GM12878 (cell line): ENCODE measurements around the gene PTPRN2. TPM values are rescaled to one million over a fixed set of nuclear protein-coding genes. Genes with fewer than 3 reads are reported as not detected.

Experiments used
- ATAC-seq: fragments of 200-7000 bp; cut with Tn5 transposase; 3 replicates; pipeline ENCODE4 v1.9.1; 2020; ENCODE audit warnings: mild to moderate bottlenecking, moderate library complexity
- BruUV-seq: library from RNA; stranded (reverse); fragments of 400-500 nt; replicated peaks from 2 replicates; lab custom pipeline; 2021; lab: Mats Ljungman, UMichigan
- CTCF ChIA-PET: fragments of 300-600 bp; sonication (Branson Sonifier 250); formaldehyde crosslinking; extraction: SDS; loops from one replicate; lab custom pipeline; 2021; ENCODE audit warnings: inconsistent platforms; lab: Yijun Ruan, JAX
- POLR2A ChIA-PET: fragments of 350-600 bp; formaldehyde crosslinking; extraction: SDS; loops from one replicate; lab custom pipeline; 2021; ENCODE audit warnings: inconsistent platforms; lab: Charles Lee
- RAD21 ChIA-PET: fragments of 300-600 bp; sonication (Branson Sonifier 250); formaldehyde crosslinking; loops from one replicate; lab custom pipeline; 2023; ENCODE audit warnings: antibody characterized with exemption; ENCODE audit not compliant: unreplicated experiment; lab: Charles Lee
- SMC1A ChIA-PET: fragments of 300-600 bp; sonication (Branson Sonifier 250); formaldehyde crosslinking; loops from one replicate; lab custom pipeline; 2023; ENCODE audit not compliant: unreplicated experiment, uncharacterized antibody; lab: Charles Lee
- DNase-seq: peaks from one replicate; pipeline ENCODE4 v3.0.0-alpha.2; 2011; ENCODE audit warnings: low read depth, low spot score
- FAIRE-seq: peaks from 3 replicates; lab custom pipeline; 2011; peaks lifted over from hg19 to GRCh38; lab: Jason Lieb, UNC
- H2AFZ ChIP-seq: 2 replicates; pipeline ENCODE4 v1.6.0; 2011; ENCODE audit warnings: low read depth, low read length, control low read depth; ENCODE audit not compliant: control insufficient read depth
- H3K27ac ChIP-seq: 2 replicates; pipeline ENCODE4 v1.5.1; 2011; ENCODE audit warnings: control low read depth; ENCODE audit not compliant: control insufficient read depth, insufficient read depth
- H3K27me3 ChIP-seq, 2 experiments: replicated peaks in 1 of 2; 2 replicates each; pipeline versions ENCODE4 v1.6.0 to v1.6.1; 2011; ENCODE audit warnings: low read length in 1 of 2; ENCODE audit not compliant: control insufficient read depth in 2 of 2, insufficient read depth in 2 of 2
- H3K36me3 ChIP-seq, 2 experiments: 2 replicates each; pipeline ENCODE4 v1.5.1; 2011; ENCODE audit warnings: low read length in 1 of 2; ENCODE audit not compliant: control insufficient read depth in 2 of 2, insufficient read depth in 2 of 2
- H3K4me1 ChIP-seq: 2 replicates; pipeline ENCODE4 v1.6.1; 2011; ENCODE audit warnings: mild to moderate bottlenecking, low read length, moderate library complexity, mixed read lengths; ENCODE audit not compliant: control insufficient read depth, insufficient read depth
- H3K4me2 ChIP-seq: 2 replicates; pipeline ENCODE4 v1.6.0; 2011; ENCODE audit warnings: control low read depth; ENCODE audit not compliant: control insufficient read depth, insufficient read depth
- H3K4me3 ChIP-seq: fragments of 200-600 bp; sonication (generic); 2 replicates; pipeline ENCODE4 v1.5.1; 2016
- H3K79me2 ChIP-seq: 2 replicates; pipeline ENCODE4 v1.6.0; 2011; ENCODE audit warnings: low read length; ENCODE audit not compliant: control insufficient read depth, insufficient read depth
- H3K9ac ChIP-seq: 2 replicates; pipeline ENCODE4 v1.8.0; 2011; ENCODE audit warnings: low read length, control low read depth, mixed read lengths; ENCODE audit not compliant: control insufficient read depth, insufficient read depth
- H3K9me3 ChIP-seq: replicated peaks from 3 replicates; pipeline ENCODE4 v1.5.1; 2011; ENCODE audit warnings: mild to moderate bottlenecking, low read length; ENCODE audit not compliant: control insufficient read depth, insufficient read depth
- H4K20me1 ChIP-seq: 2 replicates; pipeline ENCODE4 v1.6.0; 2011; ENCODE audit not compliant: control insufficient read depth, insufficient read depth
- FOXM1 ChIP-seq: IDR thresholded peaks from 2 replicates; pipeline ENCODE4 v1.6.1; 2012; ENCODE audit warnings: low read depth, mild to moderate bottlenecking, inconsistent platforms, low read length, moderate library complexity
- JUND ChIP-seq: IDR thresholded peaks from 2 replicates; pipeline ENCODE4 v1.6.1; 2012; ENCODE audit warnings: low read depth, mild to moderate bottlenecking, low read length, improper control_type of control experiment, moderate library complexity
- MEF2B ChIP-seq: fragments of 450-650 bp; IDR thresholded peaks from 2 replicates; pipeline ENCODE4 v1.6.1; 2018; ENCODE audit warnings: mild to moderate bottlenecking, moderate library complexity; ENCODE audit not compliant: partially characterized antibody, poor library complexity, severe bottlenecking
- MTA2 ChIP-seq: fragments of 450-650 bp; IDR thresholded peaks from 2 replicates; pipeline ENCODE4 v1.6.1; 2016; ENCODE audit warnings: low read depth, mild to moderate bottlenecking, moderate library complexity
- NFXL1 ChIP-seq: fragments of 450-650 bp; IDR thresholded peaks from 2 replicates; pipeline ENCODE4 v1.6.1; 2017; ENCODE audit warnings: antibody characterized with exemption, mild to moderate bottlenecking, borderline replicate concordance
- SMAD5 ChIP-seq: IDR thresholded peaks from 2 replicates; pipeline ENCODE4 v1.6.1; 2016; ENCODE audit warnings: antibody characterized with exemption, low read depth
- STAT1 ChIP-seq: fragments of 450-650 bp; conservative IDR thresholded peaks from 2 replicates; pipeline ENCODE4 v1.6.1; 2014; ENCODE audit warnings: antibody characterized with exemption, mild to moderate bottlenecking
- TBL1XR1 ChIP-seq: IDR thresholded peaks from 2 replicates; pipeline ENCODE4 v1.6.1; 2012; ENCODE audit warnings: low read depth, low read length, improper control_type of control experiment
- WGBS: methylation state at CpG from one replicate; pipeline ENCODE4 v1.1.6; 2016; ENCODE audit warnings: low lambda C conversion rate; ENCODE audit not compliant: insufficient replicate concordance, insufficient coverage; ENCODE audit errors: missing lambda C conversion rate; 5-methylcytosine and 5-hydroxymethylcytosine counted together
- in situ Hi-C: fragments of 300-500 bp; cut with MboI; formaldehyde crosslinking; loops from 9 replicates; pipeline ENCODE4 v1.14.3; 2018; ENCODE audit warnings: mixed read lengths
- intact Hi-C: fragments of 100-400 bp; cut with micrococcal nuclease; formaldehyde crosslinking; loops from one replicate; pipeline ENCODE4 v1.14.2; 2022; ENCODE audit not compliant: unreplicated experiment
- polyA plus RNA-seq, 11 experiments: library from polyadenylated mRNA; depleted of rRNA in 4 of 11; unstranded in 6 of 11; stranded (reverse) in 5 of 11; fragments of >200 nt; fragmentation: Nextera tagmentation in 4 of 11; fragmentation: Illumina TruSeq in 1 of 11; extraction: Ambion mirVana in 4 of 11; extraction: Trizol in 1 of 11; gene quantifications; 1 replicate in 1 of 11; 2 replicates in 10 of 11; pipeline versions ENCODE4 v1.2.1 to v1.2.3, GENCODE V29; 2011 to 2016; ENCODE audit warnings: inconsistent platforms in 2 of 11, missing spikeins in 2 of 11, low read depth in 1 of 11
- total RNA-seq, 4 experiments: library from RNA; depleted of rRNA in 3 of 4; stranded (reverse); fragments of >200 nt in 3 of 4; fragmentation: Illumina TruSeq in 1 of 4; extraction: Trizol in 1 of 4; gene quantifications; 2 replicates each; pipeline versions ENCODE4 v1.2.1 to v1.2.3, GENCODE V29; 2013 to 2021
- TF ChIP-seq, protein P1 (sequence below): fragments of 450-650 bp; IDR thresholded peaks from 2 replicates; pipeline ENCODE4 v1.6.1; 2017; ENCODE audit warnings: mild to moderate bottlenecking
- TF ChIP-seq, protein P2 (sequence below): IDR thresholded peaks from 2 replicates; pipeline ENCODE4 v1.6.1; 2012; ENCODE audit warnings: mild to moderate bottlenecking, low read depth, low read length
- TF ChIP-seq, protein P3 (sequence below): fragments of 450-650 bp; IDR thresholded peaks from 2 replicates; pipeline ENCODE4 v1.6.1; 2014; ENCODE audit warnings: mild to moderate bottlenecking
- TF ChIP-seq, protein P4 (sequence below): fragments of 450-650 bp; IDR thresholded peaks from 2 replicates; pipeline ENCODE4 v1.6.1; 2016; ENCODE audit warnings: mild to moderate bottlenecking, moderate library complexity, borderline replicate concordance

PTPRN2 gene
- total and polyA plus RNA-seq, 10 of the 15 experiments (the other 5 are each of a cell fraction or from before 2014, with no cell fraction given): 5.4 TPM; not detected in 9

DNA sequence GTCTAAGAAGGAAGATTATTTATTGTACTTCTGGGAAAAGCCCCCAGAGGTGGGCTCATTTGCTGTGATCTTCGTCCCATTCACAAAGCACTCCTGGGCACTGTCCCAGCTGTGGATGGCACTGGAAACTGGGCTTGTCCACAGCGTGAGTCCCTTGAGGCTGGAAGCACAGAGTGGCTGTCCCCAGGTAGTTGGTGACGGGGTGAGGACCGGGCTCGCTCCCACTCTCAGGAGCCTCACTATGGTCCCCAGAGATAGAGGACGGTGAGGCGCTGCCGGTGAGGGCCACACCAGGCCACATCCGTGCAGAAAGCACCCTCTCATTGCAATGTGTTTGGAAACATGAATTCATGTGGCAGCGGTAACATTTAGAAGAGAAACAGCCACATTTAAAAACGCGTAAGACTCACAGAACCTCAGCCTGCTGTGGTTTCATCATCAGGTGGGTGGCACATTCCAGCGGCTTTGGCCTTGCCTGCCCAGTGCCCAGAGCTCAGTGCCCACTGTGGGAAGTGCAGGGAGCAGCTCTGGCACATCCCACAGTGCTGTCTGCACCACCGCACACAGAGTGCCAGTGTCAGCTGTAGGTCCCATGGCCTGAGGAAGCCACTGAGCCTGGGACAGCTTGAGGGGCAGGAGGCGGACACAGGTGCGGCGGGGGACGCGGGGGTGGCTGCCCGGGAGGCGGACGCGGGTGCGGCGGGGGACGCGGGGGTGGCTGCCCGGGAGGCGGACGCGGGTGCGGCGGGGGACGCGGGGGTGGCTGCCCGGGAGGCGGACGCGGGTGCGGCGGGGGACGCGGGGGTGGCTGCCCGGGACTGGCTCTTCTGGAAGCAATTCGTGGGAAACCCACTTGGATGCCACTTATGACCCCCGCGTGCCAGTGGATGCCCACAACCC, 801.0 kb downstream of the PTPRN2 start:
- Histone ChIP-seq H4K20me1 (no peaks in the 10 kb centered on the region), H3K9ac (no peak overlapping the region), H3K4me1 (no peaks in the 10 kb centered on the region), H3K27ac (no peak overlapping the region), H3K9me3 (peaks cover 2% of the 10 kb centered on the region; the same call in 1 of the 3 replicates), H3K4me3 (no peak overlapping the region), H3K36me3 (no peaks in the 10 kb centered on the region), H2AFZ (no peak overlapping the region), H3K27me3 (no peaks in the 10 kb centered on the region), H3K79me2 (no peaks in the 10 kb centered on the region), H3K4me2 (no peak overlapping the region)
- ATAC-seq (no peak), DNase-seq (no peak), FAIRE-seq (no peak)
- ChIA-PET RAD21 (no interaction called here), SMC1A (no interaction called here), POLR2A (no interaction called here), CTCF (no interaction called here)
- WGBS: 73% methylated on average over 16 of the region's 47 CpGs
- BruUV-seq: no TSS peak
- in situ Hi-C loops (no loop called here), intact Hi-C loops (no loop called here)
- TF ChIP-seq, protein P1, sequence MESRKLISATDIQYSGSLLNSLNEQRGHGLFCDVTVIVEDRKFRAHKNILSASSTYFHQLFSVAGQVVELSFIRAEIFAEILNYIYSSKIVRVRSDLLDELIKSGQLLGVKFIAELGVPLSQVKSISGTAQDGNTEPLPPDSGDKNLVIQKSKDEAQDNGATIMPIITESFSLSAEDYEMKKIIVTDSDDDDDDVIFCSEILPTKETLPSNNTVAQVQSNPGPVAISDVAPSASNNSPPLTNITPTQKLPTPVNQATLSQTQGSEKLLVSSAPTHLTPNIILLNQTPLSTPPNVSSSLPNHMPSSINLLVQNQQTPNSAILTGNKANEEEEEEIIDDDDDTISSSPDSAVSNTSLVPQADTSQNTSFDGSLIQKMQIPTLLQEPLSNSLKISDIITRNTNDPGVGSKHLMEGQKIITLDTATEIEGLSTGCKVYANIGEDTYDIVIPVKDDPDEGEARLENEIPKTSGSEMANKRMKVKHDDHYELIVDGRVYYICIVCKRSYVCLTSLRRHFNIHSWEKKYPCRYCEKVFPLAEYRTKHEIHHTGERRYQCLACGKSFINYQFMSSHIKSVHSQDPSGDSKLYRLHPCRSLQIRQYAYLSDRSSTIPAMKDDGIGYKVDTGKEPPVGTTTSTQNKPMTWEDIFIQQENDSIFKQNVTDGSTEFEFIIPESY: no peak
- TF ChIP-seq MTA2 (no peak), NFXL1 (no peak), JUND (no peak), TBL1XR1 (no peak), FOXM1 (no peak), SMAD5 (no peak), STAT1 (no peak), MEF2B (no peak)
- TF ChIP-seq, protein P2, sequence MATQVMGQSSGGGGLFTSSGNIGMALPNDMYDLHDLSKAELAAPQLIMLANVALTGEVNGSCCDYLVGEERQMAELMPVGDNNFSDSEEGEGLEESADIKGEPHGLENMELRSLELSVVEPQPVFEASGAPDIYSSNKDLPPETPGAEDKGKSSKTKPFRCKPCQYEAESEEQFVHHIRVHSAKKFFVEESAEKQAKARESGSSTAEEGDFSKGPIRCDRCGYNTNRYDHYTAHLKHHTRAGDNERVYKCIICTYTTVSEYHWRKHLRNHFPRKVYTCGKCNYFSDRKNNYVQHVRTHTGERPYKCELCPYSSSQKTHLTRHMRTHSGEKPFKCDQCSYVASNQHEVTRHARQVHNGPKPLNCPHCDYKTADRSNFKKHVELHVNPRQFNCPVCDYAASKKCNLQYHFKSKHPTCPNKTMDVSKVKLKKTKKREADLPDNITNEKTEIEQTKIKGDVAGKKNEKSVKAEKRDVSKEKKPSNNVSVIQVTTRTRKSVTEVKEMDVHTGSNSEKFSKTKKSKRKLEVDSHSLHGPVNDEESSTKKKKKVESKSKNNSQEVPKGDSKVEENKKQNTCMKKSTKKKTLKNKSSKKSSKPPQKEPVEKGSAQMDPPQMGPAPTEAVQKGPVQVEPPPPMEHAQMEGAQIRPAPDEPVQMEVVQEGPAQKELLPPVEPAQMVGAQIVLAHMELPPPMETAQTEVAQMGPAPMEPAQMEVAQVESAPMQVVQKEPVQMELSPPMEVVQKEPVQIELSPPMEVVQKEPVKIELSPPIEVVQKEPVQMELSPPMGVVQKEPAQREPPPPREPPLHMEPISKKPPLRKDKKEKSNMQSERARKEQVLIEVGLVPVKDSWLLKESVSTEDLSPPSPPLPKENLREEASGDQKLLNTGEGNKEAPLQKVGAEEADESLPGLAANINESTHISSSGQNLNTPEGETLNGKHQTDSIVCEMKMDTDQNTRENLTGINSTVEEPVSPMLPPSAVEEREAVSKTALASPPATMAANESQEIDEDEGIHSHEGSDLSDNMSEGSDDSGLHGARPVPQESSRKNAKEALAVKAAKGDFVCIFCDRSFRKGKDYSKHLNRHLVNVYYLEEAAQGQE: no peak
- TF ChIP-seq, protein P3, sequence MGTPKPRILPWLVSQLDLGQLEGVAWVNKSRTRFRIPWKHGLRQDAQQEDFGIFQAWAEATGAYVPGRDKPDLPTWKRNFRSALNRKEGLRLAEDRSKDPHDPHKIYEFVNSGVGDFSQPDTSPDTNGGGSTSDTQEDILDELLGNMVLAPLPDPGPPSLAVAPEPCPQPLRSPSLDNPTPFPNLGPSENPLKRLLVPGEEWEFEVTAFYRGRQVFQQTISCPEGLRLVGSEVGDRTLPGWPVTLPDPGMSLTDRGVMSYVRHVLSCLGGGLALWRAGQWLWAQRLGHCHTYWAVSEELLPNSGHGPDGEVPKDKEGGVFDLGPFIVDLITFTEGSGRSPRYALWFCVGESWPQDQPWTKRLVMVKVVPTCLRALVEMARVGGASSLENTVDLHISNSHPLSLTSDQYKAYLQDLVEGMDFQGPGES: no peak
- TF ChIP-seq, protein P4, sequence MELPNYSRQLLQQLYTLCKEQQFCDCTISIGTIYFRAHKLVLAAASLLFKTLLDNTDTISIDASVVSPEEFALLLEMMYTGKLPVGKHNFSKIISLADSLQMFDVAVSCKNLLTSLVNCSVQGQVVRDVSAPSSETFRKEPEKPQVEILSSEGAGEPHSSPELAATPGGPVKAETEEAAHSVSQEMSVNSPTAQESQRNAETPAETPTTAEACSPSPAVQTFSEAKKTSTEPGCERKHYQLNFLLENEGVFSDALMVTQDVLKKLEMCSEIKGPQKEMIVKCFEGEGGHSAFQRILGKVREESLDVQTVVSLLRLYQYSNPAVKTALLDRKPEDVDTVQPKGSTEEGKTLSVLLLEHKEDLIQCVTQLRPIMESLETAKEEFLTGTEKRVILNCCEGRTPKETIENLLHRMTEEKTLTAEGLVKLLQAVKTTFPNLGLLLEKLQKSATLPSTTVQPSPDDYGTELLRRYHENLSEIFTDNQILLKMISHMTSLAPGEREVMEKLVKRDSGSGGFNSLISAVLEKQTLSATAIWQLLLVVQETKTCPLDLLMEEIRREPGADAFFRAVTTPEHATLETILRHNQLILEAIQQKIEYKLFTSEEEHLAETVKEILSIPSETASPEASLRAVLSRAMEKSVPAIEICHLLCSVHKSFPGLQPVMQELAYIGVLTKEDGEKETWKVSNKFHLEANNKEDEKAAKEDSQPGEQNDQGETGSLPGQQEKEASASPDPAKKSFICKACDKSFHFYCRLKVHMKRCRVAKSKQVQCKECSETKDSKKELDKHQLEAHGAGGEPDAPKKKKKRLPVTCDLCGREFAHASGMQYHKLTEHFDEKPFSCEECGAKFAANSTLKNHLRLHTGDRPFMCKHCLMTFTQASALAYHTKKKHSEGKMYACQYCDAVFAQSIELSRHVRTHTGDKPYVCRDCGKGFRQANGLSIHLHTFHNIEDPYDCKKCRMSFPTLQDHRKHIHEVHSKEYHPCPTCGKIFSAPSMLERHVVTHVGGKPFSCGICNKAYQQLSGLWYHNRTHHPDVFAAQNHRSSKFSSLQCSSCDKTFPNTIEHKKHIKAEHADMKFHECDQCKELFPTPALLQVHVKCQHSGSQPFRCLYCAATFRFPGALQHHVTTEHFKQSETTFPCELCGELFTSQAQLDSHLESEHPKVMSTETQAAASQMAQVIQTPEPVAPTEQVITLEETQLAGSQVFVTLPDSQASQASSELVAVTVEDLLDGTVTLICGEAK: no peak
